IPS-18a (cell line): Measurements from ENCODE around the gene NLE1.

ENCODE experiments used
- H3K27ac ChIP-seq: one replicate; pipeline ENCODE4 v1.5.1; 2013; ENCODE audit warnings: low read length
- H3K27me3 ChIP-seq: one replicate; pipeline ENCODE4 v1.6.1; 2013; ENCODE audit warnings: mild to moderate bottlenecking, low read length; ENCODE audit not compliant: control insufficient read depth, insufficient read depth
- H3K36me3 ChIP-seq: one replicate; pipeline ENCODE4 v1.6.1; 2013; ENCODE audit warnings: low read depth, low read length; ENCODE audit not compliant: control insufficient read depth
- H3K4me1 ChIP-seq: one replicate; pipeline ENCODE4 v1.6.1; 2013; ENCODE audit warnings: low read depth, low read length; ENCODE audit not compliant: control insufficient read depth
- H3K4me3 ChIP-seq: one replicate; pipeline ENCODE4 v1.5.1; 2013; ENCODE audit warnings: low read length
- H3K9ac ChIP-seq: one replicate; pipeline ENCODE4 v1.6.1; 2013; ENCODE audit warnings: mild to moderate bottlenecking, low read length, moderate library complexity
- H3K9me3 ChIP-seq: one replicate; pipeline ENCODE4 v1.6.1; 2013; ENCODE audit warnings: low read depth, low read length; ENCODE audit not compliant: control insufficient read depth

The NLE1 gene

GRCh38 chr17:35080536-35080935 lies 61.6 kb downstream of the NLE1 start:
- H3K9me3 ChIP-seq: no peaks in the 10 kb centered on the region
- no peaks in the 10 kb centered on the region for H3K27me3 ChIP-seq
- H3K4me1 ChIP-seq: peaks cover 27% of the 10 kb centered on the region
- no peak overlapping the region for H3K4me3 ChIP-seq
- H3K36me3 ChIP-seq: no peaks in the 10 kb centered on the region
- H3K9ac ChIP-seq: no peak overlapping the region
- H3K27ac ChIP-seq: no peak overlapping the region

GRCh38 chr17:35079547-35080423 lies 62.3 kb downstream of the NLE1 start:
- H3K27ac ChIP-seq: no peak overlapping the region
- no peak overlapping the region for H3K9ac ChIP-seq
- H3K4me1 ChIP-seq: peaks cover 21% of the 10 kb centered on the region
- H3K27me3 ChIP-seq: no peaks in the 10 kb centered on the region
- H3K9me3 ChIP-seq: no peaks in the 10 kb centered on the region
- no peak overlapping the region for H3K4me3 ChIP-seq
- H3K36me3 ChIP-seq: no peaks in the 10 kb centered on the region
